Sigmoid colon (tissue), 7 donors: ENCODE measurements around the gene PPP2R2B. TPM values are rescaled to one million over a fixed set of nuclear protein-coding genes. Genes with fewer than 3 reads are reported as not detected.

Experiments used
- DNase-seq: peaks from one replicate; pipeline ENCODE4 v3.0.0-alpha.2; 2019
- H3K27ac ChIP-seq, 4 donors: fragments of 200-600 bp; sonication (generic); one replicate each; pipeline ENCODE4 v1.5.1; 2016 to 2019; ENCODE audit warnings: mild to moderate bottlenecking in 1 of 4
- H3K27me3 ChIP-seq, 3 donors: fragments of 200-600 bp; sonication (generic); one replicate each; pipeline ENCODE4 v1.5.1; 2019; ENCODE audit warnings: mild to moderate bottlenecking in 1 of 3
- H3K36me3 ChIP-seq, 4 donors: fragments of 200-600 bp; sonication (generic); one replicate each; pipeline ENCODE4 v1.5.1; 2016 to 2019
- H3K4me1 ChIP-seq, 4 donors: fragments of 200-600 bp; sonication (generic); one replicate each; pipeline ENCODE4 v1.5.1; 2017 to 2019
- H3K4me3 ChIP-seq, 4 donors: fragments of 200-600 bp; sonication (generic); one replicate each; pipeline ENCODE4 v1.5.1; 2017 to 2019; ENCODE audit warnings: mild to moderate bottlenecking in 2 of 4, moderate library complexity in 1 of 4
- H3K9me3 ChIP-seq, 4 donors: fragments of 200-600 bp in 3 of 4; sonication (generic) in 3 of 4; one replicate each; pipeline versions ENCODE4 v1.5.1 to v1.6.1; 2013 to 2019
- EP300 ChIP-seq, 4 donors: sonication (generic); formaldehyde crosslinking; IDR thresholded peaks; one replicate each; pipeline ENCODE4 v1.6.1; 2017; ENCODE audit warnings: antibody characterized with exemption in 4 of 4
- POLR2A ChIP-seq, 2 donors: fragments of 450-650 bp; IDR thresholded peaks; one replicate each; pipeline ENCODE4 v1.6.1; 2016; ENCODE audit warnings: antibody characterized with exemption in 2 of 2, mild to moderate bottlenecking in 2 of 2, moderate library complexity in 2 of 2
- POLR2AphosphoS5 ChIP-seq, 4 donors: sonication (generic); formaldehyde crosslinking; IDR thresholded peaks; one replicate each; pipeline ENCODE4 v1.6.1; 2017; ENCODE audit warnings: antibody characterized with exemption in 4 of 4
- WGBS, 2 donors: extraction: QIAGEN DNeasy Blood & Tissue Kit; methylation state at CpG; one replicate each; pipeline ENCODE4 v1.1.7; 2013; 5-methylcytosine and 5-hydroxymethylcytosine counted together
- intact Hi-C: fragments of 100-400 bp; cut with DNase I; formaldehyde crosslinking; loops from one replicate; pipeline ENCODE4 v1.15.1; 2023
- polyA plus RNA-seq, 3 donors: library from polyadenylated mRNA; stranded (reverse); fragments of 200-250 nt; gene quantifications; one replicate each; pipeline ENCODE4 v1.2.3, GENCODE V29; 2013
- total RNA-seq, 4 donors: library from RNA; depleted of rRNA; stranded (reverse); fragments of >200 nt; gene quantifications; one replicate each; pipeline ENCODE4 v1.1.0, GENCODE V29; 2016
- TF ChIP-seq, protein P1 (sequence below), 4 experiments: fragments of 450-650 bp in 3 of 4; fragments of 200-600 bp in 1 of 4; IDR thresholded peaks; one replicate each; pipeline ENCODE4 v1.5.1; 2016 to 2019; ENCODE audit warnings: antibody characterized with exemption in 4 of 4, mild to moderate bottlenecking in 3 of 4, moderate library complexity in 2 of 4
- donor health status: healthy with polysubstance abuse.
- donor health status: Bipolar disorder and iron deficiency.
- donor health status: healthy.

The PPP2R2B gene
- total and polyA plus RNA-seq, 7 donors: 0.60 to 19.6 (median 7.4) TPM; not detected in 1

DNA sequence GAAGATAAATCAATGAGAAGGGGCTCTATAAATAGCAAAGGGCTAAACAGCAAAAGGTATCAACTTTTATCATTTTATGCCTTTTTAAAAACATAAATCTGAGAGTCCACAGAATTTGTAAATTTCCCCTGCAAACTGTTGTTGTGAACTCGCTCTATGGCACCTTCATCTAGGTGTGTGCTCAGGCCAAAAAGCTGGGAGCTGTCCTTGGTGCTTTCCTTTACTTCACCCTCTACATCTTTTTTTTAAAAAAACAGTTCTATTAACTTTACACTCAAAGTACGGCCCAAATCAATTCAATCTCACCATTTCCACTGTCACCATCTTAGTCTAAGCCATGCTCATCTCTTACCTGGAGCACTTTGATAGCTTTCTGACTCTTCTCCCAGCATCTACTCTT, 254.4 kb downstream of the PPP2R2B start:
- Histone ChIP-seq H3K4me3 (no peak overlapping the region), H3K36me3 (no peaks in the 10 kb centered on the region), H3K4me1 (no peaks in the 10 kb centered on the region), H3K27ac (no peak overlapping the region), H3K27me3 (no peaks in the 10 kb centered on the region), H3K9me3 (no peaks in the 10 kb centered on the region)
- 44 to 68% methylated on average over 2 of the region's 2 CpGs for WGBS, 2 donors
- intact Hi-C loops: no loop called here
- no peak for DNase-seq
- TF ChIP-seq, protein P1, sequence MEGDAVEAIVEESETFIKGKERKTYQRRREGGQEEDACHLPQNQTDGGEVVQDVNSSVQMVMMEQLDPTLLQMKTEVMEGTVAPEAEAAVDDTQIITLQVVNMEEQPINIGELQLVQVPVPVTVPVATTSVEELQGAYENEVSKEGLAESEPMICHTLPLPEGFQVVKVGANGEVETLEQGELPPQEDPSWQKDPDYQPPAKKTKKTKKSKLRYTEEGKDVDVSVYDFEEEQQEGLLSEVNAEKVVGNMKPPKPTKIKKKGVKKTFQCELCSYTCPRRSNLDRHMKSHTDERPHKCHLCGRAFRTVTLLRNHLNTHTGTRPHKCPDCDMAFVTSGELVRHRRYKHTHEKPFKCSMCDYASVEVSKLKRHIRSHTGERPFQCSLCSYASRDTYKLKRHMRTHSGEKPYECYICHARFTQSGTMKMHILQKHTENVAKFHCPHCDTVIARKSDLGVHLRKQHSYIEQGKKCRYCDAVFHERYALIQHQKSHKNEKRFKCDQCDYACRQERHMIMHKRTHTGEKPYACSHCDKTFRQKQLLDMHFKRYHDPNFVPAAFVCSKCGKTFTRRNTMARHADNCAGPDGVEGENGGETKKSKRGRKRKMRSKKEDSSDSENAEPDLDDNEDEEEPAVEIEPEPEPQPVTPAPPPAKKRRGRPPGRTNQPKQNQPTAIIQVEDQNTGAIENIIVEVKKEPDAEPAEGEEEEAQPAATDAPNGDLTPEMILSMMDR (IDR thresholded peaks at IDR 0.05): no peak
- TF ChIP-seq POLR2A (IDR thresholded peaks at IDR 0.05) (no peak), EP300 (IDR thresholded peaks at IDR 0.05) (no peak), POLR2AphosphoS5 (IDR thresholded peaks at IDR 0.05) (no peak)

DNA sequence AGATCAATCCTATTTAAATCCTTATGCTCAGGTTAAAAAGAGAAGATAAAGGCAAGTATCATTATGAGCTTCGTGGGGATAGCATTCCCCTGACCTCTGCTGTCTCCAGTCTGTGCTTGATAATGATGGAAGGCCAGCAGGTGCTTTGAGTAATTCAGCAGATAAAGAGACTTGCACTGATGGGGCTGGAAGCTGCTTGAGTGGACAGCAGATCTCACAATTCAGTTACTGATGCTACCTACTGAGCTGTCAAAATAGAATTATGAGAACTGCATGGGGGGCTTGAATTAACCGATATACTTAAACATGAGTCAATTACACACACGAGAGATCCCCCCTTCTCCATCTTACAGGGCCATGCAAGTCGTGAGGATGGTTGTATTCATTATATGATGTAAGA, 254.9 kb downstream of the PPP2R2B start:
- Histone ChIP-seq H3K9me3 (no peaks in the 10 kb centered on the region), H3K4me3 (no peak overlapping the region), H3K4me1 (no peaks in the 10 kb centered on the region), H3K27ac (no peak overlapping the region), H3K36me3 (no peaks in the 10 kb centered on the region), H3K27me3 (no peaks in the 10 kb centered on the region)
- TF ChIP-seq EP300 (IDR thresholded peaks at IDR 0.05): no peak
- no peak for TF ChIP-seq POLR2A (IDR thresholded peaks at IDR 0.05)
- TF ChIP-seq, protein P1 (IDR thresholded peaks at IDR 0.05): no peak
- TF ChIP-seq POLR2AphosphoS5 (IDR thresholded peaks at IDR 0.05): no peak
- WGBS, 2 donors: 61 to 72% methylated on average over 4 of the region's 4 CpGs
- no peak for DNase-seq
- intact Hi-C loops: no loop called here

DNA sequence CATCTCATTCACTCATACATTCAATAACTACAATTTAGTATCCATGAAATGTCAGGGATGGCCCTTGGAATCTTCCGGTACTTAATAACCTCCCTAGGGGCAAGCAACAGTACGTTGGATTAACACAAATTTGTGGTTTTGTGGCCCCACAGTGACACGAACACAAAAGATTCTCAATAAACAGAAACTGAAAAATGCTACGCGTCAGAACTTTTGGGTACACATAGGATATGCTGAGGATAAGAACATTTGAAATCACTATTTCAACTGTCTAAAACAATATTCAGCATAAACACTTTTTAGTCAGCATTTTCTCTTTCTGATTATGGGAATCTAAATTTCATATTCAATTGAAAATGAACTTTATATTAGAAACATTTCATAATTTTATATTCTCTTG, 255.5 kb downstream of the PPP2R2B start:
- no peaks in the 10 kb centered on the region for H3K36me3 ChIP-seq
- intact Hi-C loops: no loop called here
- no peaks in the 10 kb centered on the region for H3K4me1 ChIP-seq
- H3K4me3 ChIP-seq: no peak overlapping the region
- no peaks in the 10 kb centered on the region for H3K27me3 ChIP-seq
- 83 to 87% methylated on average over 5 of the region's 5 CpGs for WGBS, 2 donors
- no peaks in the 10 kb centered on the region for H3K9me3 ChIP-seq
- no peak for DNase-seq
- TF ChIP-seq EP300 (IDR thresholded peaks at IDR 0.05): no peak
- TF ChIP-seq POLR2AphosphoS5 (IDR thresholded peaks at IDR 0.05): no peak
- TF ChIP-seq POLR2A (IDR thresholded peaks at IDR 0.05): no peak
- TF ChIP-seq, protein P1 (IDR thresholded peaks at IDR 0.05): no peak
- no peak overlapping the region for H3K27ac ChIP-seq

DNA sequence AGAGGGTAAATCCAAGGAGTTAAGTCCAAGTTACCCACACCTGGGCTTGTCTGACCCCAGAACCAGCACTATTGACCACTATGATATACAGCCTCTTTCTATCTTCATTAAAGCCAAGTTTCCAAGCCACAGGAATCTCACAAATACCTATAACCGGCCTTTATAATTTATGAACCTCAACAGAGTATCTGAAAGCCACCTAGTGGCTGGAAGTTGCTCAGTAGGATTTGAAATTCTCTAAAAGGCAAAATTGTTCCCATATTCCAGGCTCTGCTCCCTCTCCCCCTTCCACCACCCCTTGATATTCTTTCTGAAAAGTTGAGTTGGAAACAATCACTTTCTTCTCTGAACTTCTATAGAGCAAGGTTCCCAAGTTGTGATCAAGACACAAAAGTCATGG, 256.2 kb downstream of the PPP2R2B start:
- 23 to 45% methylated on average over 1 of the region's 1 CpG for WGBS, 2 donors
- TF ChIP-seq, protein P1 (IDR thresholded peaks at IDR 0.05): no peak
- TF ChIP-seq POLR2AphosphoS5 (IDR thresholded peaks at IDR 0.05) (no peak), POLR2A (IDR thresholded peaks at IDR 0.05) (no peak), EP300 (IDR thresholded peaks at IDR 0.05) (no peak)
- H3K27me3 ChIP-seq: no peaks in the 10 kb centered on the region
- H3K4me3 ChIP-seq: no peak overlapping the region
- H3K9me3 ChIP-seq: no peaks in the 10 kb centered on the region
- no peak overlapping the region for H3K27ac ChIP-seq
- H3K36me3 ChIP-seq: no peaks in the 10 kb centered on the region
- no peaks in the 10 kb centered on the region for H3K4me1 ChIP-seq
- no peak for DNase-seq
- intact Hi-C loops: no loop called here

DNA sequence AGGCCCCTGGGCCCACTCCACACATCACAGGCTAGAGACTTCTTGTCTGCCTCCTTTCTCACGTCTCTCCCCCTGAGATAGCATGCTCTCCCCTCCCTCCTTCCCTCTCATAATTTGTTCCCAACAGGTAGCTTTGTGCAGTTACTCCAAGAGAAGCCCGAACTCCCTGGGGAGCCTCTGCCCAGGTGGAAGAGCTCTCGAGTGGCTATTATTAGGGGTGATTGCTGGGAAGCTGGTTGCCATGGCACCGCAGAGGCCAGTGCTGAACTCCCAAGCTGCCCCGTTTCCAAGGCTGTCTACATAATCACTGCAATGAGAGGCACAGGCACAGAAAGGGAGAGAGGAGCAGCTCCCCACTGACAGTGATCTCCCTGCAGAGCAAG, 257.9 kb downstream of the PPP2R2B start:
- H3K9me3 ChIP-seq: peaks cover 0 to under 1% (median 0%) of the 10 kb centered on the region in 4 donors
- TF ChIP-seq, protein P1 (IDR thresholded peaks at IDR 0.05): no peak
- TF ChIP-seq POLR2AphosphoS5 (IDR thresholded peaks at IDR 0.05): no peak
- no peak for TF ChIP-seq POLR2A (IDR thresholded peaks at IDR 0.05)
- TF ChIP-seq EP300 (IDR thresholded peaks at IDR 0.05): no peak
- no peak overlapping the region for H3K4me3 ChIP-seq
- no peaks in the 10 kb centered on the region for H3K36me3 ChIP-seq
- intact Hi-C loops: no loop called here
- no peaks in the 10 kb centered on the region for H3K4me1 ChIP-seq
- DNase-seq: no peak
- H3K27ac ChIP-seq: no peak overlapping the region
- 74 to 79% methylated on average over 5 of the region's 5 CpGs for WGBS, 2 donors
- H3K27me3 ChIP-seq: no peaks in the 10 kb centered on the region
